ENCODE results near the gene APOBEC3H.

The APOBEC3H gene

DNA sequence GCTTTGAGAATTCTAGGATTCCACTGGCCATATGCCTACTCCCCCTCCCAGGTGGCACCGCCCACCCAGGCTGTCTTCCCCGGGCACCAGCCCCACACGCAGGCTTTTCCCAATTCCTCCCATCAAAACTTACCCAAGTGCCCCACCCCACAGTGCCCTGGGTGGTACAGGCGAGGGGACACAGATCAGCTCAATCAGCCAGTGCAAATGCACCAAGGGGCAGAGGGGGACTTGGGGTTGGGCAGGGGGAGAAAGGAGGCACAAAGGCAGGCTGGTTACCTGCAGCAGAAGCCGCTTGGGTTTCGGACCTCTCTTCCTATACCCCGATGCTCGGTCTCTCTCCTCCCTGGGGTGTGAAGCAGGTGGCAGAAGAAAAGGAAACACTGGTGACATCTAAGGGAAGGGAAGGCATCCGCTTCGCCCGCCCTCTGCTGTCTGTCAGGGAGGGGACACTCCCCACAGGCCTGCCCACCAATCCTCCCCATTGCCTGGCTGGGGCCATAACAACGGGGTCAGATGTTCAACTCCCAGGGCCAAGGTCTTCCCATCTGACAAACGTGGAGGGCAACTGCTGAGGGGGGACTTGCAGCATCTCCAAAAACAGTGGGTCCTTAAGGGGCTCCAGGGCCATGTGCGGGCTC, 41.4 kb downstream of the APOBEC3H start:
- DNase-seq = no peak

GRCh38 chr22:39139933-39140332, 42.9 kb downstream of the APOBEC3H start:
- no peak for DNase-seq

DNA sequence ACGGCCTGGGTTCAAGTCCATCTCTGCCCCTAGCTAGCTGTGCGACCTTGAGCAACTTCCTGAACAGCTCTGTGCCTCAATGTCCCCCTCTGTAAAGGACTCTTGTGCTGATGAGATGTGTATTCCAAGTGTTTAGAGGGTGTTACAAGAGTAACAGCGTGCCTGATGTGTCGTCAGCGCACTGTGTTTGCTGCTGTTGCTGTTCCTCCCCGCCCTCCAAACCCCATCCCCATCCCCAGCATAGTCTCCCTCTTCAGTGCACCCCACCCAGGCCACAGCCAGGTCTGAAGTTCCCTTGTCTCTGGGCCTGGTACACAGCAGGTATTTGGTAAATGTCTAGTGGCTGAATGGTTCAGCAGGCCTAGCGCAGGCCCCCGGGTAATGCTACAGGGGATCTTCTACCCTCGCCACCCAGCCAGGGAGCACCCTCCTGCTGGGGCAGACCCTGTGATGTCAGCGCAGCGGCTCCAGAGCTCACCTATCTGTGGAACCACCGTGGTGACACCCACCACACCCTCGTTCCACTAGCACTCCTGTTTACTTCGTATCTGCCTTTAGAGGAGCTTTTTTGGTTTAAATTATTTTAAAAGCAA, 45.1 kb downstream of the APOBEC3H start:
- no peak for DNase-seq

DNA sequence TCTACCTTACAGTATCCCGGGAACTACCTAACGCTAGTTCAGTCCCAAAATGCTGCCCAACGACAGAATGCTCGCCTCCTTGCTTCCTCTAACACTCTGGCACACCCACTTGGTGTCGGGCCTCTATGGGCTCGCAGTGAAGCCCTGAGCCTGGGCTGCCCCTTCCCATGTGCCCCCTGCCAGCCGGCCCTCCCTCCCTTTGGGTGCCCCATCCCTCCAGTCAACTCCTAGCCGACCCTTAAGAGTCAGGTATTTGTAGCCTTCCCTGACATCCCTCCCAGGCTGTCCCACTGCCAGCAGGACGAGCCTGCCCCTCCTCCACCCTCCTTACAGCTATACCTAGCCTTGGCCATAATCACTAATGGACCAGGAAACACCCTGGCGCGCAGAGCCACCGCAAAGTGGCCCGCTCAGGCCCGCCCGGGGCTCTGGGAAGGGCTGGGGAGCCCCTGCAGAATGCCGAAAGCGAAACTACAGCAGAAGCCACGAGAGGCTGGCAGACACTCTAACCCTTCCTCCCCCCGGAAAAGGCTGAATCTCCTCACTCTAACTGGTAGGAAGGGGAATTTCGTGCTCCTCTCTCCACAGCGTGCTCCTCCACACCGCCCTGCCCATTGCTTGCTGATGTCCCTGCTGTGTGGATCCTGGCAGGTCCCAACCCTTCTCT, 47.2 kb downstream of the APOBEC3H start:
- DNase-seq = peak; percentile 54

- no peak for DNase-seq
Measured at GRCh38 chr22:39146256-39147101, 49.4 kb downstream of the APOBEC3H start.

DNA sequence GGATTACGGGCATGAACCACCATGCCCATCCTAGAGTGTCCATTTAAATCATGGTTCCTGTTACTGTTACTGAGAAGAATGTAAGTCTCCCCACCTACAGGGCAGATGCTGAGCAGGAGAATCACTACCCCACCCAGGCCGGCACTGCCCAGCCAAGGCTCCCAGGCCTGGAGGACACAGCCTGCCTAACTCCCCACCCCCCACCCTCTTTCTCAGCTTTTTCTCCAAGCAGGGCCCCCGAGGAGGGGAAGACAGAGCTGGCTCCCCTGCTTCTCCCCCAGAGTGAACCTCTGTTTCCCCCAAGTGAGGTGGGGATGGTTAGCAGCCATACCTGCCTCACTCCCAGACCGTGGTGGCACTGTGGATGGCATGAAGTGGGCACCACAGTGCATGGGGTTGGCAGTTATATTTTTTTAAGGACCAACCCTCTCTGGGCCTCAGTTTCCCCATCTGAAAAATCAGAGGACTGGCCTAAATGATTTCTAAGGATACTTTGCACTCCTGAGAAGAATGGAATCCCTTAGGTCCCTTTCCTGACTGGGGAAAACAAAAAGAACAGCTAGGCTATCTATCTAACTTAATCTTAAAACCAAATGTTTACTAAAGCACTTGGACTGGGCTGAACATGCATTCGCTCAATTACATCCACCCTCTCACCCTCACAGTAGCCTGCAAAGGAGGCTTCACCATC, 50.4 kb downstream of the APOBEC3H start:
- no peak for DNase-seq

DNA sequence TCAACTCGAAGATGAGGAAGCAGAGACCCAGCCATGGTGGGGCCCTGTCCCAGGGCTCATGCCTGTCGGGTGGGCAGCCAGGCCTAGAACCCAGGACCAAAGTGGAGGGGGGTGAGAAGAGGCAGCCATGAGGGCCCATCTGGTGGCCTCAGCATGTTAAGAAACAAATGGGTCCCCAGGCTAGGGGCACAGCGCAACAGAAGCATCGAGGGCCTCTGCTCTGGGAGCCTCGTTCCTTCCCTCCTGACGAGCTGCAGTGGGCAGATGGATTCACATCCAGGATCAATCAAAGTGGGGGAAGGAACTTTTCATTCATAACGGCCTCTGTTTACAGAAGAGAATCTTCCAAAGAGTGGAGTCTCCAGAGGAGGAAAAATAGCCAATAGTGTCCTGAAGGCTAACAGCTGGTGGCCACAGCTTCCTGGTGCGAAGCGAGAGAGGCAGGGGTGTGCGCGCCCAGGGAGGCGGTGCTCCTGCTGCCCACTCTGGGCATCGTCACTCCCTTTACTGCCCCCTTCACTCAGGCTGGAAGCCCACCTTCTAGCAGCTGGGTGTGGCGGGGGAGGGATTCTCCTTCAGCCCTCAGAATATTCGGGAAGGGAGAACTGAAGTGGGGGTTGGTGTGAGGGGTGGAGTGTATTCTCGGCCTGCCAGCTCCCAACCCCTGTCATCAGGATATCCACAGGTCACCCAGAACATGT, 51.1 kb downstream of the APOBEC3H start:
- no peak for DNase-seq

- DNase-seq = peak; percentile 72
Measured at GRCh38 chr22:39148727-39149535, 51.9 kb downstream of the APOBEC3H start.

- DNase-seq = no peak
Measured at GRCh38 chr22:39149915-39150847, 53.1 kb downstream of the APOBEC3H start.

DNA sequence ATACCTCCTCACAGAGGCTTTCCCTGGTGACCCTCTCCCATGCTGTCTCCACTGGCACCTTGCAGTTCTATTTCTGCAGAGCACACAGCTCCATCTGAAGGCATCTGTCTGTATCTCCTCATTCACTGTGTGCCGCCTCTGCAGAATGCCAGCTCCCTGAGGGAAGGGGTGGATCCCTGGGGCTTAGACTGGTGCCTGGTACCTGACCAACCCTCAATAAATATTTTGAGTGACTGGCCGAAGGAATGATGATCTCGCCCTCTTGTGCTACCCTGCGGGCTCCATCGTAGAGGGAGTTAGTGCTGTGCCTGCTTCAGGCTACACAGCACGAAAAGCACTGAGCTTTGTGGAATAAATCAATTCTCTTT, 53.8 kb downstream of the APOBEC3H start:
- DNase-seq = no peak

- no peak for DNase-seq
Measured at GRCh38 chr22:39151329-39151975, 54.4 kb downstream of the APOBEC3H start.

DNA sequence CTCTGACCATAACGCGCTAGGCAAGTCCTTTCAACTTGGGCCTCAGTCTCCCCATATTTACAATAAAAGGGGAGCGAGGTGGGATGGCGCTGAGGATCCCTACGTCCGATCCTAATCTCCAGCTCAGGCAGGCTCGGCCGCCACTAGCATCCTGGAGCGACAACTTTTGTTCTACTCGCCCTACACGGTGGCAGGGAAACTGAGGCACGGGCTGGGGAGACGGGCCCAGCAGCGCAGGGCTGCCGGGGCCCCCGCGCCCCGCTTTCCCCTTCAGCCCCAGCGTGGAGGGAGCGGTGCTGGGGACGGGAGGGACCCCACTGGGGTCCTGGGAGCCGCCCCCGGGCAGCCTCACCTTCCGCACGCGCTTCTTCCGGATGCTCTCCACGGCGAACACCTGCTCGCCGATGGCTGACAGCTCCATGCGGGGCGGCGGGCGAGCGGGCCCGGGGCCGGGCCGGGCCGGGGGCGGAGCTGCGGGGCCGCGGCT, 55.0 kb downstream of the APOBEC3H start:
- no peak for DNase-seq

GRCh38 chr22:39152511-39153219, 55.6 kb downstream of the APOBEC3H start, which contains the start of gene CBX7:
CBX7 (minus strand) TSS chr22:39152680; CDS start chr22:39152444, 236 bp downstream.
- peak; percentile 87 for DNase-seq

DNA sequence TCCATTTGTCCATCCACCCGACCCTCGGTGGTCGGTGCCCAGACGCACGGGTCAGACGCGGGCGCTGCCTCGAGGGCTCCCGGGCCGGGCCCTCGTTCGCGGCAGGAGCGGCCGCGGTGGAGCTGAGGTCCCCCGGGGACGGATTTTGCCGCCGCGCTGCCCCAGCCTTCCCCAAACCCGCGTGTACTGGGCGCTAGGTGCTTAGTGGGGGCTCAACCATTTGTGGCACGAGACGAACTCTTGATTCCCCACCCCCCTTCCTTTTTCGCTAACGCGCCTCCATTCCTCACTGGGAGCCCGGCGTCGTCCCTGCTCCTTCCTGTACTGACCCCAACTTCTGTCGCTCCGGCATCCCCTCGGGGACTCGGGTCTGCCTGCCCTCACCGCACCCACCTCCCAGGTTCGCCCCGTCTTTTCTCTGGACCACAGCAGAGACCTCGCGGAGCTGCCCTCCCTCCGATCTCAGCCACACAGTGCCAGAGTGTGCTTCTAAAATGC, 56.2 kb downstream of the APOBEC3H start:
- no peak for DNase-seq
